GM18505 (cell line): ENCODE data around the gene CYP4F22.

Experiments used
- ATAC-seq: cut with Tn5 transposase; IDR thresholded peaks from one replicate; pipeline ENCODE4 v1.9.1; 2021; ENCODE audit not compliant: unreplicated experiment
- POLR2A ChIP-seq: IDR thresholded peaks from 4 replicates; pipeline ENCODE4 v1.6.1; 2011; ENCODE audit warnings: borderline replicate concordance; ENCODE audit not compliant: insufficient read depth, insufficient read length; ENCODE audit errors: extremely low read depth

CYP4F22 gene

DNA sequence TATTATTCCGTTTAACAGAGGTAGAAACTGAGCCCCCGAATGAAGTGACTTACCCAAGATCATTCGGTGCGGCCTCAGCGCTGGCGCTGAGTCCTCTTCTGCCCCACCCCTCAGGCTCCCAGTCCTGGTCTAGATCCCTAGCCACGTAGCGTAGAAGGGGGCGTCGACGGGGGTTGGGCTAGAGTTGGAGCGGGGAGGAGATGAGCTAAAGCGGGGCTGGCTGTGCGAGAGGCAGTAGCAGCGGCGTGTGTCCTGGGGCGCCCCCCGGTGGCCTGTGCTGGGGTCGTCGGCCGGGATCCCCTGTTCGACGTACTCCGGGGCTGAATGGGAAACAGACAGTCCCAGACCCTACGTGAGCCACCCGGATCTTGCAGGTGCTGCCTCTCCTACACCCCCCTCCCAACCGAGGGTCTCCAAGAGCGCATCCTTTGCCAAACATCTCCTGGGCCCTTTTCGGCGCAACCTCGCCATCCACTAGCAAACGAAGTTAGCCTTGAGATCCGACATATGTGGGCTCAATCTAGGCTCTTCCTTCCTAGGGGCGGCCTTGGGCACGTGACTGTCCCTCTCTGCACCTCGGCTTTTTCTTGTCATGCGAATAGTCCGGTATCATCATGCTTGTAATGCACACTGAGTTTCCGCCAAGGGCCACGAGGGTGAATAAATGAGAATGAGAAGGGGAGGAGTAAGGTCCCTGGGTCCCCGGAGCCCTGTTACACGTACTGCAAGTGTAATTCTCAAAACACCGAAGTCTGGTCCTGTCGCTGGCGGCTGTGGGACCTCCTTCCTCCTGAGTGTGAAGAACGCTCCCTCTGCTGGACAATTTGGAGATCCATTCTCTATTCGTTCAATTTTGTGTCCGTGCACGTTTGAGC, 47.7 kb downstream of the CYP4F22 start:
- TF ChIP-seq POLR2A: no peak
- peak; percentile 72 for ATAC-seq

DNA sequence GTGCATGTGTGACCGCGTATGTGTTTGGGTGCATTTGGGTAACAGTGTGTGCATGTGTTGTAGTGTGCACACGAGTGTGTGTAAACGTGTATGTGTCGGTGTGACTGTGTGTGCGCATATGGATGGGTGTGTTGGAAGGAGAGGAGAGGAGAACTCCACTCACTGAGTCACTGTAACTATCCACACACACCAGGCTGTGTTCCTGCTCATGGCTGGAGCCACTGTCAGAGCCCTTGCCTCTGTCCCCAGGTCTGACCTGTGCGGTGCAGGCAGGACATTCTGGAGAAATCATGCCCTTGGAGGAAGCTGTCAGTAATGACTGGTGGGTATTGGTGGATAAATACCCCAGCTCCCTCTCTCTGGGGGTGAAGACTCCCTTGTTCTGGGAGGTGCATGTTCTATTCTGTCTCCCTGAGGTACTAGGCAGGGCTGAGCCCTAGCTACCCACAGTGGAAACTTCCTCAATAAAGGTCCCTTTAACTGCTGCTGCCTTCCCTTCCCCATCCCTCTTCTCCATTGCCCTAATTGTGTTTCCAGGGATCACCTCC, 48.4 kb downstream of the CYP4F22 start:
- ATAC-seq: no peak
- no peak for TF ChIP-seq POLR2A

GRCh38 chr19:15557223-15557622, 48.9 kb downstream of the CYP4F22 start:
- no peak for ATAC-seq
- TF ChIP-seq POLR2A: no peak

GRCh38 chr19:15562145-15562544, 53.8 kb downstream of the CYP4F22 start:
- ATAC-seq: no peak
- no peak for TF ChIP-seq POLR2A

- ATAC-seq: no peak
- TF ChIP-seq POLR2A: no peak
Observed at GRCh38 chr19:15562861-15563260, 54.5 kb downstream of the CYP4F22 start.

GRCh38 chr19:15563325-15563794, 55.0 kb downstream of the CYP4F22 start:
- TF ChIP-seq POLR2A: no peak
- no peak for ATAC-seq

- no peak for TF ChIP-seq POLR2A
- no peak for ATAC-seq
Observed at GRCh38 chr19:15563931-15564330, 55.6 kb downstream of the CYP4F22 start.

DNA sequence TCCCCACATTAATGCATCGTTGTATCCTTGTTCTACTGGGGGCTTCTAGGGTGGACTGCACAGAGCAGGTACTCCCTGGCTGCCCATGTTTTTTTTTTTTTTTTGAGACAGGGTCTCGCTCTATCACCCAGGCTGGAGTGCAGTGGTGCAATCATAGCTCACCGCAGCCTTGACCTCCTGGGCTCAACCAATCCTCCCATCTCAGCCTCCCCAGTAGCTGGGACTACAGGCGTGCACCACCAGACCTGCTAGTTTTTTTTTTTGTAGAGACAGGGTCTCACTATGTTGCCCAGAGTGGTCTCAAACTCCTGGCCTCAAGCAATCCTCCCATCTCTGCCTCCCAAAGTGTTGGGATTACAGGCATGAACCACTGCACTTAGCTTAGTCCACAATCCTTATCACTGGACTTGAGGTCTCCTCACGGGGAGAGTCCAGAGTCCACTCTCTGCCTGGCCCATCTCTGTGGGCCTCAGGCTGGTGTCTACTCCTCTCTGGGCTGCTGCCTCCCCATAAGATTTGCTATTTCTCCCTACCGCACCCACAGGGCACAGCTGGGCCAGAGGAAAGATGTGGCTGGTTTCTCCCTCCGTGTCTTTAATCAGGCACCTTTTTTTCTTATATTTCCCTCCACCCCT, 56.3 kb downstream of the CYP4F22 start:
- no peak for TF ChIP-seq POLR2A
- ATAC-seq: no peak

DNA sequence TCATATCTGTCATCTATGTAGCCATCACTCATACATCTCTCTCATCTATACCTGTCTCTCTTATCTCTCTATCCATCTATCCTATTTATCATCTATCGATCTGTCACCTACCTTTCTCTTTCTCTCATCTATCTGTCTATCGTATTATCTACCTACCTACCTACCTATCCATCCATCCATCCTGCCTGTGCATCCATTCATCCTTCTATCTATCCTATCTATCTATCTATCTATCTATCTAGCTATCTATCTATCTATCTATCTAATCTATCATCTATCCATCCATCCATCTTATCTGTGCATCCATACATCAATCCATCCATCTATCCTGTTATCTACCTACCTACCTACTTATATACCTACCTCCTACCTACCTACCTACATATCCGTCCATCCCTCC, 62.1 kb downstream of the CYP4F22 start:
- TF ChIP-seq POLR2A: no peak
- no peak for ATAC-seq

GRCh38 chr19:15575406-15575805, 67.1 kb downstream of the CYP4F22 start:
- TF ChIP-seq POLR2A: no peak
- no peak for ATAC-seq

DNA sequence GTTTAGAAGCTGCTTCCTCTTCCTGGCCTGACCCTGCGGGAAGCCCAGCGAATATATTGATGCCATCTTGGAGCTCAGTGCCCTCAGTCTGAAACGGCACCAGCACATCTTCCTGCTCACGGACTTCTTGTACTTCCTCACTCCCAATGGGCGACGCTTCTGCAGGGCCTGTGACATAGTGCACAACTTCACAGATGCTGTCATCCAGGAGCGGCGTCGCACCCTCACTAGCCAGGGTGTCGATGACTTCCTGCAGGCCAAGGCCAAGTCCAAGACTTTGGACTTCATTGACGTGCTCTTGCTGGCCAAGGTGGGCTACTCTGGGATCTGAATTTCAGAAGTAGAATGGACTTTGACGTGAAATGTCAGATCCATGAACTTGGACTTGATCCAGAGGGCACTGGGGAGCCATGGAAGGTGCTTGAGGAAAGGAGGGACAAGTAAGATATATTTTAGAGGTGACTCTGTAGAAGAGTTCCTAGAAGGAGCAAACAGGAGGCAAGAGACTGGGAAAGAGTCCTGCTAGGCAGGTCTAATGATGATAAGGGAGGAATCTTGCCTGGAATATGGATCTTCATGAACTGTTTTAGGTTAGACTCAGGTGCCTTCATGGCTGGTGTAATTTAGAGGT, 68.3 kb downstream of the CYP4F22 start:
- no peak for TF ChIP-seq POLR2A
- no peak for ATAC-seq

DNA sequence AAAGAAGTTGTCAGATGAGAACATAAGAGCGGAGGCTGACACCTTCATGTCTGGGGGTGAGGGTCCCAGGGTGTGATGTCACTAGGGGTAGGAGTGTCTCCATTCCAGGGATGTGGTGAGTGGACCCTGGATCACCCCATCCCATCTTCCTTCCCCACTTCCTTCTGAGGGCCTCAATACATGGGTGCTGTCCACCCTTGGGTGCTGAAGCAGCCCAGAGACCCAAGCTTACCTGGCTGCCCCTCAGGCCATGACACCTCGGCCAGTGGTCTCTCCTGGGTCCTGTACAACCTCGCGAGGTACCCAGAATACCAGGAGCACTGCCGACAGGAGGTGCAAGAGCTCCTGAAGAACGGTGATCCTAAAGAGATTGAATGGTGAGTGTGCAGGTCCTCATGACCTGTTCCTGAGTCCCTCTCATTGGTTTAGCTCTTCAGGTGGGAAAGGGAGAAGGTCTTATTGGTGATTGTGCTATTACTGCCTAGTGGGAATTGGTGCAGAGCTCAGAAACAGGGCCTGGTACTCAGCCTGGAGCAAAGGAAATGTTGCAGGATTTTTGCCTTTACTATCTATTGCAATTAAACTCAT, 69.0 kb downstream of the CYP4F22 start:
- TF ChIP-seq POLR2A: no peak
- no peak for ATAC-seq

DNA sequence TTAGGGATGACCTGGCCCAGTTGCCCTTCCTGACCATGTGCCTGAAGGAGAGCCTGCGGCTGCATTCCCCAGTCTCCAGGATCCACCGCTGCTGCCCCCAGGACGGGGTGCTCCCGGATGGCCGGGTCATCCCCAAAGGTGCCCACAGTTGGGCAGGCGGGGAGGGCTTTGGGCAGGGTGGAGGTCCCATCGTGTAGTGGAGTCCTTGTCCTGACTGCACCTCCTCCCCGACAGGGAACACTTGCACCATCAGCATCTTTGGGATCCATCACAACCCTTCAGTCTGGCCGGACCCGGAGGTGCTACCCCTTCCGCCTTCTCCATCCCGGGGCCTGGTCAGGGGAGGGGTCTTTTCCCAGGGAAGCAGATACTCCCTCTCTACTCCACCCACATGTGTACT, 75.0 kb downstream of the CYP4F22 start:
- ATAC-seq: no peak
- TF ChIP-seq POLR2A: no peak
